SHP77 treated with DMSO at 0.1 percent for 48 hours (cell line): ENCODE measurements around the gene TRH.
"Not testable (repeated sequence)": the region's sequence is repeated elsewhere in the genome, so short reads cannot be mapped to it uniquely, and the experiment has no call there.

Experiments
- DNase-seq: peaks from one replicate; lab custom pipeline; 2025; lab: John Stamatoyannopoulos, UW

The TRH gene

DNA sequence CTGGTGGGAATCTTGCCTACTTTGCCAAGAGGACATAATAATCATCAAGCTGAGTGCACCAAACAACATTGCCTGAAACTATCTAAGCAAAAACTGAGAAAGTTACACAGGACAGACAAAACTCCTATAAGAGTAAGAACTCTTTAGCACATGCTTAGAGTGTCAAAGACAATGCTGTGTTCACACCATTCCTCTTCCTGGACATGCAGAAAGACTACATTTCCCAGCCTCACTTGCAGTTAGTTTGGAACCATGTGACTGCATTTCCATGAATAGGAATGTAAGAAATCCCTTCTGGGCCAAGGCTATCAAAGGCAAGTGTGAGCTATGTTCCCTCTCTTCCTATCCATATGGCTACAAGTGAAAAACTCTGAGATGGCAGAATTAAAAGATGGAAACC lies 37.6 kb downstream of the TRH start:
- DNase-seq, result not testable (repeated sequence)

DNA sequence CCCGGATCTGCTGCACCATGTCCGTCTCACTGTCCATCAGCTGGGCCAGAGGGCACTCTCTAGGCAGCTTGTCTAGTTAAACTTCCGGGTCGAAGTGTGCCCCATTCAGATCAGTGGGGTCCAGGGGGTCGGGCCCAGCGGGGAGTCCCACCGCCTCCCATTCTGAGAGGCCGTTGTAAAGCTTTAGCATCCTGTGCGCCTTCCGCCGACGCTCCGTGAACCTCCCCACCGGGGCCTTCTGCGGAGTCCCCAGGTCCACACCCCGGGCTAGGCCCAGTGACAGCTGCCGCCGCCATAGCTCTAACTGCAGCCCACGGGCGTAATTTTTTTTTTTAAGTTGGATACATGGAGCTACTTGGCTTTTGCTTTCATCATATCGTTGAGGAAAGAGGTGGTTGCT lies 38.7 kb downstream of the TRH start:
- DNase-seq, result not testable (repeated sequence)

DNA sequence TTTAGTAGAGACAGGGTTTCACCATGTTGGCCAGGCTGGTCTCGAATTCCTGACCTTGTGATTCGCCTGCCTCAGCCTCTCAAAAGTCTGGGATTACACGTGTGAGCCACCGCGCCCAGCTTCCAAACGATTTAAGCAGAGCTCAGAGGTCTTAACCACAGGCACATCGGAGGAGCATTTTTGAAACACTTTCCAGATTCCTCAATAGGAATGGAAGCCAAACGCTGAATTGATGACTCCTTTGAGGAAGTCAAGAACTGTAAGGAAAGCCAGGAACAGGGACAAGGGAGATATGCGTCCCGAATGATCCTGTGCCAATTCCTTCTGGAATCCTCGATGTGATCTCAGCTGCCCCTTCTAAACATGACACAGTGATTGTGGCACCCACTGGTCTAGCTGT lies 40.0 kb downstream of the TRH start:
- DNase-seq, result no peak

DNA sequence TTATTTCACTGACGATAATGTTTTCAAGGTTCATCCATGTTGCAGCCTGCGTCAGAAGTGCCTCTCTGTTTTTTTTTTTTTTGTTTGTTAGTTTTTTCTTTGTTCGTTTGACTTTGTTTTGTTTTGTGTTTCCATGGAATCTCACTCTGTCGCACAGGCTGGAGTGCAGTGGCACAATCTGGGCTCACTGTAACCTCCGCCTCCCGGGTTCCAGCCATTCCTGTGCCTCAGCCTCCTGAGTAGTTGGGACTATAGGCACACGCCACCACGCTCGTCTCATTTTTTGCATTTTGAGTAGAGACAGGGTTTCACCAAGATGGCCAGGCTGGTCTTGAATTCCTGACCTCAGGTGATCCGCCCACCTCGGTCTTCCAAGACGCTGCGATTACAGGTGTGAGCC lies 43.1 kb downstream of the TRH start:
- not testable (repeated sequence) for DNase-seq

DNA sequence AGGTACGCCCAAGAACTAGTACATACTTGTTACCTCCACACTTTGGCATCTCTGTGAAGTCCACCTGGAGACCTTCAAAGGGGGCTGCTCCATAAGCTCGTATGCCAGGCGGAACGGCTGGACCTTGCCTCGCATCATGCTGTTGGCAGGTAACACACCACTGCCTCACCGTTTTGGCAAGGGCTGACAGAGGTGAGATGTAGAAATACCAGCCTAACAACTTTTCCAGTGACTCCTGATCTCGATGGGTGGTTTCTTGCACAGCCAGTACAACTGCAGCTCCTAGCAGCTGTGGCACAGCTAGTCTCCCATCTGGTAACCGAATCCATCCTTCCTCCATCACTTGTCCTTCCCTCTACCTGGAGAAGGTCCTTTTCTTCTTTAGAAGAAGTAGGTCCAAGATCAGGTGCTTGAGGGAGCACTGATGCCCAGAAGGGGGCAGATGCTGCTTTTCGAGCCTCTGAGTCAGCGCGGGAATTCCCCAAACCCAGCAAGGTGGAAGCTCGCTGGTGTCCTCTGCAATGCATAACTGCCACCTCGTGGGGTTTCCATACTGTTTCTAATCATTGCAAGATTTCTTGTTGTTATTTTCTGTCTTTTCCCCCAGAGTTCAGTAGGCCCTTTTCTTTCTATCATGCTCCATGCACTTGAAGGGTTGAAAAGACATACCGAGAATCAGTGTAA lies 51.8 kb downstream of the TRH start:
- DNase-seq, result not testable (repeated sequence)

DNA sequence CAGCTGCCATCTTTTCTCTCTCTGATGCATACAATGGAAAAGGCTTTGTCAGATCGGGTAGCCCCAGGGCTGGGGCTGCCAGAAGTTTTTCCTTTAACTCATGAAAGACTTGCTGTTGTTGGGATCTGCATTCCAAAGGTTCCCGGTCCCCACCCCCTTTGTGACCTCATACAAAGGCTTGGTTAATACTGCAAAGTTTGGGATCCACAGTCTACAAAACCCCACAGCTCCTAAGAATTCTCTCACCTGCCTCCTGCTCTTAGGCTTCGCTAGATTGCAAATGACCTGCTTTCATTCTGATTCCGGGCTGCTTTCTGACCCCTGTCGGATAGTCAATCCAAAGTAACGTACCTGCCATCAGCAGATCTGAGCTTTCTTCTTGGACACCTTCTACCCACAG lies 52.9 kb downstream of the TRH start:
- not testable (repeated sequence) for DNase-seq
